ENCODE measurements around the gene AMDHD2. TPM values are rescaled to one million over a fixed set of nuclear protein-coding genes. Genes with fewer than 3 reads are reported as not detected.
"Not testable (repeated sequence)": the region's sequence is repeated elsewhere in the genome, so short reads cannot be mapped to it uniquely, and the experiment has no call there.

Gene AMDHD2
- total RNA-seq, 1 donor from 2014 or later: 24.4 TPM

- not testable (repeated sequence) for DNase-seq (ENCODE audit: low read depth)
These were observed 58.7 kb downstream of the AMDHD2 start for GRCh38 chr16:2578905-2579304.

- not testable (repeated sequence) for DNase-seq (ENCODE audit: low read depth)
These were observed 60.0 kb downstream of the AMDHD2 start for GRCh38 chr16:2580143-2580542.

GRCh38 chr16:2580818-2581217 is 60.6 kb downstream of the AMDHD2 start:
- DNase-seq (ENCODE audit: low read depth): not testable (repeated sequence)

Other genes starting within 250 kb of the AMDHD2 start
- gene ABCA3, start 179.6 kb upstream of the AMDHD2 start, total RNA-seq: 13.2 and 16.5 TPM in 2 replicates
- 3.7 and 14.9 TPM in 2 replicates for gene CCNF, start 90.9 kb upstream of the AMDHD2 start, total RNA-seq
- 2.3 and 6.3 TPM in 2 replicates for gene TEDC2, start 60.3 kb upstream of the AMDHD2 start, total RNA-seq
- 1.2 TPM in 1 of 2 replicates, not detected in the other for gene NTN3, start 49.1 kb upstream of the AMDHD2 start, total RNA-seq
- 6.3 and 18.3 TPM in 2 replicates for gene TBC1D24, start 45.2 kb upstream of the AMDHD2 start, total RNA-seq
- gene ATP6V0C, start 6.4 kb upstream of the AMDHD2 start, total RNA-seq: 10.9 and 36.3 TPM in 2 replicates
- not detected in 2 replicates for gene CEMP1, start 11.0 kb downstream of the AMDHD2 start, total RNA-seq
- gene PDPK1, start 17.6 kb downstream of the AMDHD2 start, total RNA-seq: 16.0 and 32.9 TPM in 2 replicates
- 26.0 and 41.3 TPM in 2 replicates for gene KCTD5, start 162.2 kb downstream of the AMDHD2 start, total RNA-seq
- gene PRSS27, start 199.9 kb downstream of the AMDHD2 start, total RNA-seq: 0.85 and 1.7 TPM in 2 replicates
- gene SRRM2, start 232.3 kb downstream of the AMDHD2 start, total RNA-seq: 19.8 and 114 TPM in 2 replicates